ENCODE results near the gene A3GALT2.
"Not testable (repeated sequence)": the region's sequence is repeated elsewhere in the genome, so short reads cannot be mapped to it uniquely, and the experiment has no call there.

Gene A3GALT2

DNA sequence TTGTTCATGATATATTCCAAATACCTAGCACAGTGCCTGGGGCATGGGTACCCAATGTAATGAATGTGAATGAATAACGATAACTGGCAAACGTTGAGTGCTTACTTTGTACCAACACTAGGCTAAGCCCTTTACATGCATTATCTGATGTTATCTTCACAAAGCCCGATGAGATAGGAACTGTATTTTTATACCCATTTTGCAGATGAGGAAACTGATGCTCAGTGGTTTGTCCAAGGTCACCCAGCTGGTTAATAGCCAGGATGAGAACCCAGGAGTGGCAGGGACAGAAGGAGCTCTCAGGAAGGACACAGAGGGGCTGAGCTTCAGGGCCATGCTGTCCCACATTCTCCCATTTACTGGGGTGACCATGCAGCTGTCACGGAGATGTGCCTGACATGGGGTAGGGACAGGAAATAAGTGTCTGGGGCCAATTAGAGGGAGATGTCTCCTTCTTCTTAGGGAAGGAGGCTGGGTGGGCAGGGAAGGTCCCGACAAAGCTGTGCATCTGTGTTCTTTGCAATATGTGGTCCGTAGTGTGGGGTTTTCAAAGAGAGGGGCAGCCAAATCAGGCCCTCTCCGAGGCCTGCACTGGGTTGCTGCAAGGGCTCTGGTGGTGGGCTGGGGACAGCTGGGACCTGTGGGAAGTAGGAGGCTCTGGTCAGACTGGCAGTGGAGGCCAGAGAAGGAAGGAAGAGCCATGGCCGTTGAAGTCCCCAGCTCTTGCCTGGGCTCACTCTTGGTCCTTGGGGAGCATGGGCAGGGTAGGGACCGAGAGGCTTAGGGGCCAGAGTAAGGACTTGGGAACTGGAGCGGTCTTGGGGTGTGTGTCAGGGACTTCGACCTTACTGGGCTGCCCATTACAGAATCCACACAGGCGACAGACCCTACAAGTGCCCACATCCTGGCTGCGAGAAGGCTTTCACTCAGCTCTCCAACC is 26.6 kb downstream of the A3GALT2 start:
- no peak for DNase-seq (ENCODE audit: low read depth)

DNA sequence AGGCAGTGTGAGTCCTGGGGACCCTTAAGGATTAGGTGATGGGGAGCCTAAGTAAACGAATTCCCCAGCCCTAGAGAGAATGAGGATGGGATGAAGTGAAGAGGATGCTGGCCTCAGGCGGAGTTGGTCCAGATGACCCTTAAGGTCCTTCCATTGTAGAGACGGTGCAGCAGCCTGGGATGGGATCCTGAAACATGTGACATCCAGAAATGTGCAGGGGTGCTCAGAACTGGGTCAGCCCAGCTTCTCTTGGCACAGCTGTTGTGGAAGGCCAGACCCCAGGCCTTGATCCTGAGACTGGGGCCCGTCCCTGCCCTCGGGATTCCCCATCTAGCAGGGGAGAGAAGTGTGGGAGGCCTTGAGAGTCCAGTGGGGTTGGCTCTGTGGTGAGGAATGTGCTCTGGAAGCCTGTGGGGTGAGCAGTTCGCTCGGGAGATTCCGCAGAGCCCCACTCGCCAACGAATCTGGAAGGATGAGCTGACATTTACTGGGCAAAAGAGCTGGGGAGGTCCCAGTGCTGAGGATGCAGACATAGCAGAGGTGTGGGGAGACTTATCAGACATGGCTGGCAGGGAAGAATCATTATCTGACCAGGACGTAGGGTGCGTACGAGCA is 28.1 kb downstream of the A3GALT2 start:
- no peak for DNase-seq (ENCODE audit: low read depth)

DNA sequence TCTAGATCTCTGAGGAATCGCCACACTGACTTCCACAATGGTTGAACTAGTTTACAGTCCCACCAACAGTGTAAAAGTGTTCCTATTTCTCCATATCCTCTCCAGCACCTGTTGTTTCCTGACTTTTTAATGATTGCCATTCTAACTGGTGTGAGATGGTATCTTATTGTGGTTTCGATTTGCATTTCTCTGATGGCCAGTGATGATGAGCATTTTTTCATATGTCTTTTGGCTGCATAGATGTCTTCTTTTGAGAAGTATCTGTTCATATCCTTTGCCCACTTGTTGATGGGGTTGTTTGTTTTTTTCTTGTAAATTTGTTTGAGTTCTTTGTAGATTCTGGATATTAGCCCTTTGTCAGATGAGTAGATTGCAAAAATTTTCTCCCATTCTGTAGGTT is 30.3 kb downstream of the A3GALT2 start:
- DNase-seq (ENCODE audit: low read depth) = not testable (repeated sequence)

DNA sequence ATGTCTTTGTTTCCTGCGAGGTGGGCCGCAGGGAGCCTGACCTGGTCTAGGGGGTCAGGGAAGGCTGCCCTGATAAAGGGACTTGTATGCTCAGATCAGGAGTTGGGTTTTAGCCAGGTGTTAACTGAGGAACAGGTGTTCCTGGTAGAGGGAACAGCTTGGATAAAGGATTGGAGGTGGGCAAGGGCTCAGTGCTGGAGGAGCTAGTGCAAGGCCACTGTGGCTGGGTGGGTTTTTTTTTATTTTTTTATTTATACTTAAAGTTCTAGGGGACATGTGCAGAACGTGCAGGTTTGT is 31.1 kb downstream of the A3GALT2 start:
- no peak for DNase-seq (ENCODE audit: low read depth)

DNA sequence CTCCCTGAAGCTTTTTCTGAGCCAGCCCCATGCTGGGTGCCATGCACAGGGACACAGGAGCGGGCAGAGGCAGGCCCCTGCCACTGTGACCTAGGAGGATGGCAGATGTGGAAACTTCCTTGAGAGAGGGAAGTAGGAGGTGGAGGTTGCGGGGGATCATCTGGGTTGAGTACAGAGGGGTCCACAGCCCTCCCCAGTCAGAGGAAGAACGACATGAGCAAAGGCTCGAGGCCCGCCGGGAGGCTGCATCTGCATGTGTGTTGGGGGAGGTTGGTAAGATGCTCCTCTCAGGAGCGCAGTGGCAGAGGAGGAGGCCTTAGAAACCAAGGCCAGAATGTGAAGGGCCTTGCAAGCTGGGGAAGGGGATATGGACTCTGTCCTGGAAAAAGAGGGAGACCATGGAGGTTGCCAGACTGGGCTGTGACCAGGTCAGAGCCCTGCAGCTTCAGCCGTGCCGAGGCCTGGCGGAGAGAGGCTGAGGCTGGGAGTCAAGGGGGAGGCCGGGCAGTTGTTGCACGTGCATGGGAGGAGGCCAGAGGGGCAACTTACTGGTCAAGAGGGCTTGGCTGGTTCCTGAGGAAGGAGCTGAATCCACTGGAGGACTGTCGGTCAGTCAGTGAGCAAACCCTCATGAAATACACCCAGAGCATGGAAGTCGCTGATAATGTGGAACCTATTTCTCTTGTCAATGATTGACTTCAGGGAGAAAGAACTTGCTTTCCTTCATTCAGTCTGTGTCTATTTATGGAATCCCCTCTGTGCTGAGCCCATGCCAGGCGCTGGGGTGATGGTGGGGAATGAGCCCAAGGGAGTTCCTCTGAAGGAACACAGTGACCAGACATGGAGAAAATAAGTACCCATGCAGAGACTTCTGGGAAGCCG is 31.7 kb downstream of the A3GALT2 start:
- no peak for DNase-seq (ENCODE audit: low read depth)

DNA sequence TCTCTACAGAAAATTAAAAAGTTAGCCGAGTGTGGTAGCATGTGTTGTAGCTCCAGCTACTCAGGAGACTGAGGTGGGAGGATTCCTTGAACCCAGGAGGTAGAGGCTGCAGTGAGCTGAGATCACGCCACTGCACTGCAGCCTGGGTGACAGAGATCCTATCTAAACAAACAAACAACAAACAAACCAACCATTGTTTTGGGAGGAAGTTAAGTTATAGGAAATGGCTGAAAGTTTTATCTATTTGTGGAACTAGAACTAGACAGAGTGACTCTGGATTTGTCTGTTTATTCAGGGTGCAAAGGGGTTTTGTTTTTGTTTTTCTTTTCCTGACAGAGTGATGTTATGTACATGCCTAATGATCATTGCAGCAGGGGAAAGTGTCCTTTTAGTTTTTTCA is 33.6 kb downstream of the A3GALT2 start:
- DNase-seq (ENCODE audit: low read depth) = no peak

DNA sequence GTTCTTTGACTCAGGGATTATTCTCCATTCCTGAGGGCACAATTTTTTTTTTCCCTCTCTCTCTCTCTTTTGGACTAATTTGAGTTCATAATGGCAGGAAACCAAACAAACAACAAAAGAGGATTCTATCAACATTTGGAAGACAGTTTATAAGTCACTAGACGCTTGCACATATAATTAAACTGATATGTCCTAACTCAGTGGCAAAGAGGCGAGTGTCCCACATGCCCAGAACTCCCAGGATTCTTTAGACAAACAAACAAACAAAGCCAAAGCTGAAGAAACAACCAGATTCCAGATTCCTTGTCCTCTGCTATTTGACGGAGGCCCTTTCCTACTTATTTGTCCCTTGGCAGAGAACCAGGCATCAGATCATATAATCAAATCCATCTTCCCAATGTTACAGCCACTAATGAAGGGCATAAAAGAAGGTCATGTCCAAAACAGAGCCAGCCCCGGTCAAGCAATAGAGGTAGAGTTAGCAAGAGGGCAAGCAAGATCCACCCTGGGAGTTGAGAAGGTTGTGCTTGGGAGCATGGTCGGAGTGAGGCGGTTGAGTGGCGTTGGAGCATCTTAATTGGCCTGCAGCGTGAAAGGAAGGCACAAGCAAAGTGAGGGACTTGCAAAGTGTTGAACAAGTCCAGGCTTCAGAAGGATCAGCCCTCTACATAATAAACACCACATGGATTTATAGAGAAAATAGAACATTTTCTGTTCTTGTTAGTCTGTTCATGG is 34.3 kb downstream of the A3GALT2 start:
- no peak for DNase-seq (ENCODE audit: low read depth)

DNA sequence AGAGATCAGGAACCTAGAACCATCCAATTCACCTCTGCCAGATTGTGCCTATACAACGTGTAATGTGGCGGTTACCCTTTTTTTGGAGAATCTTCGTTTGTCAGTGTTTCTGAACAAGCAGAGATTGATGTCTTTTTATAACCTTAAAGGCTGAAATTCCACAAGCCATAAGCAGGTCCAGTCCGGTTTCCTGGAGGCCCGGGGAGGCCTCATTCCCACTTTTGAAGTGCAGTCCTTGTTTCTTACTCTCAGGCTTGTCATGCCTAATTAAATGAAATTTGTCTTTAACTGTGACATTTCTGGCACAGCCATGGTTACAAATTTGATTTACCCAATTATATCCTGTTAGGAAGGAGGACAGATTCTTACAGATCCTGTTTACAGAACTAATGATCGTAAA is 36.8 kb downstream of the A3GALT2 start:
- no peak for DNase-seq (ENCODE audit: low read depth)

DNA sequence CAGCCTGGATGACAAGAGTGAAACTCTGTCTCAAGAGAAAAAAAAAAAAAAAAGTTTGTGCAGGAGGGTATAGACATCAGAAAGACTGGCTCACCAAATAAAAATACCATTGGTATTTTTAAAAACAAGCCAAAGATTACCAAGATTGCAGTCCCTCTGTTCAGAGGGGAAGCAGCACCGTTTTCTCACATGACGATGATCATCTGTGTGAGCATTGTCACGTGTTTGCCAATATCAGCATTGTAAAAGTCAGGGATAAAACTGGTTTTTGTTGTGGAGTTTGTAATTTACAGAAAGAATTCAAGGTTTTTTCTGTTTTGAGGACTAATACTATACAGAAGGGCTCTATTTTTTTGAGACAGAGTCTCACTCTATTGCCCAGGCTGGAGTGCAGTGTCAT is 38.1 kb downstream of the A3GALT2 start:
- no peak for DNase-seq (ENCODE audit: low read depth)

DNA sequence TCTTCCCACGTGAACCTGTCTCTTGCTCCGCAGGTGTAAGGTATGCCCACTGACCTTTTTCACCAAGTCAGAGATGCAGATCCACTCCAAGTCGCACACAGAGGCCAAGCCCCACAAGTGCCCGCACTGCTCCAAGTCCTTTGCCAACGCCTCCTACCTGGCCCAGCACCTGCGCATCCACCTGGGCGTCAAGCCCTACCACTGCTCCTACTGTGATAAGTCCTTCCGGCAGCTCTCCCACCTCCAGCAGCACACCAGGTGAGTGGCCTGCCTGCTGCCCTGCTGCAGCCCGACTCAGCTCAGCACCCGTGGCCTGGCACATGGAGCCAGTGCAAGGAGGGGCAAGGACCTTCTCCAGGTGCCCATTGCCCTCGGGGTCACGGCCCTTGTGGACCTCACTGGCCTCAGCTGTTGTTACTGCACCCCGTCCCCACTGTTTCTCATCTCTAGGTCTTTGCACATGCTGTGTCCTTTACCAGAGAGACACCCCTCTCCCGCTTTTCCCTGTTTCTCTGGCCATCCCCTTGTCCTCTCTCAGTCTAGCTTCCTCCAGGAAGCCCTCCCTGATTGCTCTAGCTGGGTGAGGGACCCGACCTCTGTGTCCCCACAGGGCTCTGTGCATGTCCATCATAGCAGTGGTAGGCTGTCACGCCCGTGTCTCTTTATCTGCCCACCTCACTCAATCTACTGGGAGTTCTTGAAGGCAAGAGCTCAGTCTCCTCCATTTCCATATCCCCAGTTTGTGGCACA is 39.2 kb downstream of the A3GALT2 start:
- no peak for DNase-seq (ENCODE audit: low read depth)

DNA sequence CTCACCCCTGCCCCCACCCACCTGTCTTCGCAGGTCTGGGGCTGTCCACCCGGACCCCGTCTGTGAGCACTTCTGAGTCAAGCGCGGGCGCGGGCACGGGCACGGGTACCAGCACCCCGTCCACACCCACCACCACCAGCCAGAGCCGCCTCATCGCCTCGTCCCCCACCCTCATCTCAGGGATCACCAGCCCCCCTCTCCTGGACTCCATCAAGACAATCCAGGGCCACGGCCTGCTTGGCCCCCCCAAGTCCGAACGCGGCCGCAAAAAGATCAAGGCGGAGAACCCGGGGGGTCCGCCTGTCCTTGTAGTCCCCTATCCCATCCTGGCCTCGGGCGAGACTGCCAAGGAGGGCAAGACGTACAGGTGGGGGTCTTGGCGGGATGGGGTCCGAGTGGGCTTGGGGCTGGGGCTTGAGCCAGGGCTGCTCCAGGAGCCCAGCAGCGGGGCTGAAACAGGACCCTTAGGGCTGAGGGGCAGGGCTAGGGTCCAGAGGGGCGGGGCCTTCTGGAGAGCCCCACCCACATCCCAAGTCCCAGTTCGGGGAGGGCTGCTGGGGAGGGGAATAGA is 40.7 kb downstream of the A3GALT2 start:
- no peak for DNase-seq (ENCODE audit: low read depth)

DNA sequence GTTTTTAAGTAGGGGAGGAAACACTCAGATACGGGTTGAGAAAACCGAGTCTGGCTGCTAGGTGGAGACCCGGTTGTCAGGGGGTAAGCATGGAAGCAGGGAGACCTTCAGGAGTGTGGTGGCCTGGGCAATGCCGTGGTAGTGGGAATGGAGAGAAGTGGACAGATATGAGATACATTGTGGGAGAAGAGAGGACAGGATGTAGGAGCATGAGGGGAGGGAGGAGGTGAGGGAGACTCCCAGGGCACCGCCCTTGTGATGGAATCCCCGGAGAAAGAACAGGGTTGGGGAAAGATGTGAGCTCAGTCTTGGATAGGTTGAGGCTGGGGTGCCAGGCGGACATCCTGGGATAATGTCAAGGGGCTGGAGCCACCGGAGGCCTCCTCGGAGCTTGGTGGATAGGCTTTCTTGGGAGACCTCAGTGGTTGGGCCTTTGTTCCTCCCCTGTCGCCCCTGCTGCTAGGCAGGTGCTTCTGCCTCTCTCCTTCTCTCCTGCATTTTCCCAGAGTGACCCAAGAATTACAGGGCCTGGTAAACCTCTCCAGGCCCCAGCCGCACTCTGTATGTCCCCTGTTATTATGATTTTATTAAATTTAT is 43.3 kb downstream of the A3GALT2 start:
- DNase-seq (ENCODE audit: low read depth) = no peak

DNA sequence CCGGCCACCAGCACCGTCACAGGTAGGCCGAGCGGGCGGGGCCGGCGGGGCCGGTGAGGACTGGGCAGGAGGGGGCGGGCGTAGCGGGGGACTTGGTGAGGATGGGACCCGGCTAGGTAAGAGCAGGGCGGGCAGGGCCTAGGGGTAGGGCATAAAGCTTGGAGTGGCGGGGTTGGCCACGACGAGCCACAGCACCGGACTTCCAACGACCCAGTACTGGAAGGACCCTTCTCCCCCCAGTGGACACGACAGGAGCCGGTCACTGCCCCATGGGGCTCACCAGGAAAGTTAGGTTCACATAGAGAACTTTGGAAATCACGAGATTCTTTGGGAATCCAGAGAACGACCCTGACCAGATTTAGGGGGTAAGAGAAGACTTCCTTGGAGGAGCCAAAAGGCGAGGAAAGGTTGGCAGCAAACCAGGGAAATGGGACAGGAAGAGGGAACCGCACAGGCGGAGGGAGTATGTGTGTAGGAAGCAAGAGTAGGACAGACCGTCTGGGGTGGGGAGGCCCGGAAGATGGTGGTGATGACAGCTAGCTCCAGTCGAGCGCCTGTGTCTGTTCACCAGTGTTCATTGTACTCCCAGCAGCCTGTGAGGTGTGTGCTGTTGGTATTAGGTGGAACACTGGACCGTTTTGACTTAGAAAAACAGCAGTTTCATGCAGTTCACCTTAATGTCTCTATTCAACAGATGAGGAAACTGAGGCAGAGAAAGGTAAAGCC is 44.2 kb downstream of the A3GALT2 start:
- DNase-seq (ENCODE audit: low read depth) = no peak

DNA sequence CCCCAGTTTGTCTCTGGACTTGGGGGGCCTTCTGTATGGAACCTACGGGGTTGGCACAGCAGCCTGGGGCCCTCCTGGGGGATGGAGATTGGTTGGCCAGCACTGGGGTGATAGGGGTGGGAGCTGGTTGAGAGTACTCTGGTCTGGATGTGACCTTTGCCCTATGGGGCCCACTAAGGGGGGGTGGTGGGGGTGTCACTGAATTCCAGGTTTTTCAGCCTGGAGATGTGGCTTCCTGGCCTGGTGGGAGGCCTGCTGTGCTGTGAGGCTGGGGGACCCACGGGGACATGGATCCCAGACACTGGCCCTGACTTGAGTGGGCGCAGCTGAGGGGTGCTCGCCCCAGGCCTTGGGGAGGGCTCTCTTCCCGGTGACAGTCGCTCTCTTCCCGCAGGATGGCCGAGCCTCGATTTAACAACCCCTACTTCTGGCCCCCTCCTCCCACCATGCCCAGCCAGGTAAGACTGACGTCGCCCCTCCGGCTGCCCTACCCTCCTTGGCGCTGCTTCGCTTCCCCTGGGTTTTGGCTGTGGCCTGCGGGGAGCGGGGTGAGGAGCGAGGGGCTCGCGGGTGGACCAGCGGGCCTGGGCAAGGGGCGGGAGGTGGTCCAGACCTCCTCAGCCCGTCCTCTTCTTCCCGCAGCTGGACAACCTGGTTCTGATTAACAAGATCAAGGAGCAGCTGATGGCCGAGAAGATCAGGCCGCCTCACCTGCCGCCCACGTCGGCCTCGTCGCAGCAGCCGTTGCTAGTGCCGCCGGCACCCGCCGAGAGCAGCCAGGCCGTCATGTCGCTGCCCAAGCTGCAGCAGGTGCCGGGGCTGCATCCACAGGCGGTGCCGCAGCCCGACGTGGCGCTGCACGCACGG is 45.0 kb downstream of the A3GALT2 start:
- DNase-seq (ENCODE audit: low read depth) = no peak

DNA sequence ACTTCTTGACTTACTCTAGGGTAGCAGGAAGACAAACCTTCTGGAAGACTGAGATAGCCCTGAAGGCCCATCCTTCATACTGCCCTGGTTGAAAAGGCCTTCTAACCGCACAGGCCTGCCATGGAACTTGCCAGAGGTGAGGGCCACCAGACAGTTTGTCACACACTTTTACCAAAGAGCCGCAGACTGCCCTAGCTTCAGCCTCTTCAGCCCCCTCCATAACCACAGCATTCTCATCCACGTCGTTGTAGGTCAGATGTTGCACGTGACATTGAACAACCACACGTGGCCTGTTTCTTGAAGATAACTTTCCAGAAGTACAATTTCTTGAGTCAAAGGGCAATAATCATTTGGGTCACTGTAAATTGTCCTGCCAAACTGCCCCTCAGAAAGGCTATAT is 45.7 kb downstream of the A3GALT2 start:
- DNase-seq (ENCODE audit: low read depth) = no peak

DNA sequence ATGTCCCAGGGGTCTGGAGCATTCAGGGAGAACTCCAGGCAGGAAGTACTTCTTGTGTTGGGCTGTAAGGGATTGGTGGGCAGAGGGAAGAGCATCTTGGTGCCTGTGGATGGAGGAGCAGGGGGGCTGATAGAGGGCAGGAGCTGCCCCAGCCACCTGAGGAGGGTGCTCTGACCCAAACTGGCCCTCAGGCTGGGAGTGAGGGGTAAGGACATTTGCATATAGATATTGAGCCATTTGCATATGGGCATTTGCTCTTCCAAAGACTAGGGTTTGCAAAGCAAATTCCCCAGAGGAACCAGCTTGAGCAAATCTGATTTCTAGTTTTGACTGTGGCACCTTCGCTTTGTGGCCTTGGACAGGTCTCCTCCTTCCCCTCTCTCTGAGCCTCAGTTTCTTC is 46.5 kb downstream of the A3GALT2 start:
- DNase-seq (ENCODE audit: low read depth) = no peak

DNA sequence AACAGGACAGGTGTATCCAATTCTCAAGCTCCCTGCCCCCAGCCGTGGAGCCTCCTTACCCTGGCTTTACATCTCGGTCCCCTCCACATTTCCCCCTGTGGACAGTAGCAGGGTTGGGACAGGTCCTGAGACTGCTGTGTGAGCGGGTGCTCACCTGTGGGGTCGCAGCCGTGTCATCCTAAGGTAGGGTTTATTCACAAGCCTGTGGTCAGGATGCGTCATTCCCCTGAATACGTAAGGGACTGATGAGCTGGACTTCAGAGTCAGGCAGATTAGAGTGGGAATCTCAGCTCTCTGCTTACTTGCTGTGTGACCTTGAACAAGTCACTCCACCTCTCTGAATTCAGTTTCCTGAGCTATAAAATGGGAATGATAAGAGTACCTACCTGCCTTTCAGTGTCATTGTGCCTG is 46.9 kb downstream of the A3GALT2 start:
- DNase-seq (ENCODE audit: low read depth) = no peak

DNA sequence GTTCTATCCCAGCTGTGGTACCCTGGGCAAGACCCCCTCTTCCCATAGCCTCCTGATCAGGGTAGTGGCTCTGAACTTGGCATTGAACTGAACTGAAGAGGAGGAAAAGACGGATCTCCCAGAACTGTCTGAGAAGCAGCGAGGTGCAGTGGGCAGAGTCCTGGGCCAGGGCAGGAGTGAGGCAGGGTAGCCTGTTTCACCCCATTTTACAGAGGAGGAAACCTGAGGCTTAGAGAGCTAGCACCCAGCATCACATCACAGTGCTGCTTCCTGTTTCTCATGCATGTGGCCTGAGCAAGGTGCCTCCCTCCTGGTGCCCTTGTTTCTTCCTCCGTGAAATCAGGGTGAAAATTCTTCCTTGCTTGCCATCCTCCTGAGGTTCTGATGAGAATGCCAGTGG is 47.5 kb downstream of the A3GALT2 start:
- DNase-seq (ENCODE audit: low read depth) = no peak

DNA sequence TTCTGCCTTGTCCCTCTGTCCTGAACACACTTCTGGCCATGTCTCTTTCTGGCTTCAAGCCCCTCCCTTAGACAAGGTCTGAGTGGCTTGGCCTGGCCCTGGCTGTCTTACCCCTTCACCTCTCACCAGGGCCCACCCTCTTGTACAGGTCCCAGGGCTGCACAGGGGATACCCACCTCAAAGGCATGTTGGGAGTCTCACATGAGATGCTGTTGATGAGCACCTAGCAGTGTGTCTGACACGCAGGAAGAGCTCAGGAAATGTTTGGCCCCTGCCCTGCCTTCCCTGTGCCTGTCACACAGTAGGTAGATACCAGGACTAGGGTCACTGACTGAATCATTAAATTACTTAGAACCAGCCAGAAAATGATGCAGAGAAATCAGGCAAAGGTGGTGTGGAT is 48.0 kb downstream of the A3GALT2 start:
- no peak for DNase-seq (ENCODE audit: low read depth)
